Superior temporal gyrus (tissue), 1 donor: ENCODE results near the gene FMNL2.
A peak's percentile ranks its signal among the peaks of the same experiment; 100 is the strongest.

Experiments
- DNase-seq: peaks from one replicate; pipeline ENCODE4 v3.0.0-alpha.2; 2016; ENCODE audit errors: extremely low spot score

FMNL2 gene

GRCh38 chr2:152580714-152581113 is 245.7 kb downstream of the FMNL2 start:
- peak; percentile 94 for DNase-seq

- DNase-seq, result no peak
These were observed 246.4 kb downstream of the FMNL2 start for GRCh38 chr2:152581360-152581759.

DNA sequence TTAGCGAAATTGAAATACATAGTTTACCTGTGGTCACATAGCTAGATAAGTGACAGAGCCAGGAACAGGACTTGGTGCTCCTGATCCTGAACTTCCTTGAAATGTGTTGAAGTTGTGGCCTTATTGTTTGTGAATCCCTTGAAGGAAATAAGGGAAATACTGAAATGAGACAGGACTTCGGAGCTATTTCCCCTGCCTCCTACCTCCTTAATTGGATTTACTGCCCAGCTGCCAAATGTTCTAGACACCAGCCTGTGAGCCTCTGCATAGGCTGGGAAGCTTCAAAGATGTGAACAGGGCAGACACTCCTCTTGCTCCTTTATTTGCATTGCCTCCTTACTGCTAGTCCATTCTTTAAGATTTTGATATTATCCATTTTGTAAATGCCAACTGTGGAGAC is 247.1 kb downstream of the FMNL2 start:
- no peak for DNase-seq

DNA sequence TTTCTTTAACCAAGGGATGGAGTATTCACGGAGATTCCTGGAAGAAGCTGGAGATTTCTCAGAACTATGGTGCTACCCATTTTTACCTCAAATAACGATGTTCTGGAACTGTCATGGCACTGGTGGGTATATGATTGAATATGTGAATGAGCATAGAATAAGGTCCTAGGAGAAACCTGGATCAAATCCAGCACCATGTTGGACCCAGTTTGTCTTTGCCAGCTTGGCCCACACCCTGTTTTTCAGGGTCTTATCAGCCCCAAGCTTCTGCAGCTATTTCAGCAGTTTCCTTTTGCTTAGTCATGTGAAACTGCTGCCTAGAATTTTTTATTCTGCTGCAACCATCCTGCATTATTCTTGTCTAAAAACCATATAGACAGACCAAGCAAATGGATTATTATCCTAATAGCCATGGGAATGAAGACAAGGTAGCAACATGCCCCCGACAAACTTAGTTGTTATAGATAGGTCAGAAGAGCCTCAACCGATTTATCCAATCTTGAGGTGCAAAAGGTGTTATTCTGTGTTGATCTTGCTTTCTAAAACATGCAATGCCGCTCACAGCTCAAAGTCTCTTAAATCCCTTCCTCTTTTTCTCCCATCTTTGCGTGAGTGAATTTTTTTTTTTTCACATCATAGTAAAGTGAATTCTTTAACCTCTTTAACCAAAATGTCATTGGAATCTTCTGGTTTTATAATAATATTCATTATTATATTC is 248.7 kb downstream of the FMNL2 start:
- DNase-seq, result no peak

DNA sequence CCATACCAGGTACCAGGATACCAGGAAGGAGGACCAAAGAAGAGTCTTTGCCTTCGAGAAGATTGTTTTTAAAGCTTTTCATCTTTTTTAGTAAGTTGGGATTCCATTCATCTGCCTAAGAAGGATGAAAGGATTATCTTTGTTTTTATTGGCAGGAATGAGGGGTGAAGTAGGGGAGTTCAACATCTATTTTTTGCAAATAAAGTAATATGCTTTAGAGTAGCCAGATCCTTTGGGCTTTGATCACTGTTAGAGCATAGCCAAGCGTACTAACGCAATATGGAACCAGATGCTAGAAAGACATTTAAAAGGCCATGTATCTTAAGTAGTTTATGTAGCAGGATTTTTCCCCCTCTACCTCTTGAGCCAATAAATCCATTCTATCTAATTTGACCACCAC is 249.3 kb downstream of the FMNL2 start:
- DNase-seq, result no peak

DNA sequence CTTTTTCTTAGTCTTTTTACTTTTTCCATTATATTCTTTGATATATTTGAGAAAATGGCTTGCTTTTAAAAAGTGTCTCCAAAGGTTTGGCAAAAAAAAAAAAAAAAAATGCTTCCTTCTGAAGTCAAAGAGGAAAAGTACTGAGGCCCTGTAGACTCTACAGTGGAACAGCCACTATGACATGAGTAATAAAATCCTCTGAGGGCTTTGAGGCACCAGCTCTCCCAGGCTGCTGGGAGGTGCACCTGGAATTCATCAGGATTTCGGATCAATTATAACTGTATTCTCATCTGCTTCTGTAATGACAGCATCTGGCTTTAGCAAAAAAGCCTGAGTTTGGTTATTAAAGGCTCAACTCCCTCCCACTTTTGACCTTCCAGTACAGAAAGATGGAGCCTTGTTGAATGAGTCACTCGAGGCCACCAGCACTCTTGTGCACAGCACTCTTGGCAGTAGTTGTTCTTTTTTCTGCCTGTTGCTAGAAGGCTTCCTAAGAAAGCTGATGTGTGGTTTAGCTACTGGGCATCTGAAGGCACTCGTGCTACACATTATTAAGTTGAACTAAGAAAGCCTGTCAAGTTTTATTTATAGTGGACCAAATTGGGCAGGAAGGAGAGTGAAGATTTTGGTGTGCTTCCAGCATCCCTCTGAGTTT is 251.0 kb downstream of the FMNL2 start:
- no peak for DNase-seq

- no peak for DNase-seq
These were observed 252.4 kb downstream of the FMNL2 start for GRCh38 chr2:152587187-152587947.

GRCh38 chr2:152588998-152589397 is 254.0 kb downstream of the FMNL2 start:
- no peak for DNase-seq

DNA sequence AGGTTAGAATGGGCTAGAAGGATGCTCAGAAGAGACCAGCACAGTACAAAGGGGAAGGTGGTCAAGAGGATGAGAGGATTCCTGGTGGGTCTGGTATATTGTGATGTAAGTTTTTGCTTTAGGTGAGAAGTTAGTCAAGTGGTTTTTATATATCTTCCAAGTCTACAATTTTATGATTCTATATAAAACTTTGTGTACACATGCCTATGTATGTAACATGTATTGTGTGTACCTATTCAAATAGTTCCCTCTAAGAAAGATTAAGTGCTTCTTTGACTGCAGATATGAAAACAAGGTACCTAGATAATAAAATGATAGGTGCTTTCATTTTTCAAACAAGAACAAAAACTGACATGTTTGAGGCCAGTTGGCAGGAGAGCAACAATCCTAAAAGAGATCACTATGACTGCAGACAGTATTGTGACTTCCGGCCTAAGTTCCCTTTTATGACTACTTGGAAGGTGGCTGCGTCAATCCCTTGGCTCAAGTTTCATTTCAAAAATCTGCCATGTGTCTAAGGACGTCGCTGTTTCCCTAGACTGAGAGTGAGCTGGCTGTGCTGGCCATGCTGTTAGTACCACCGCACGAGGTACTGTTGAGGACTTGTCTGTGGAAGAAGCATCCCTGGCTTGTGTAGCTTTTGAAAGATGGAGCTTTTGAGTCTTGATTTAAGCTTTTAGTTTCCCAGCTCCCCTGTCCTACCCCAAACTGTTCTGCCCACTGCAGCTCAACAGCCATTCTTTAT is 259.2 kb downstream of the FMNL2 start:
- no peak for DNase-seq

GRCh38 chr2:152594792-152595191 is 259.8 kb downstream of the FMNL2 start:
- DNase-seq, result no peak

DNA sequence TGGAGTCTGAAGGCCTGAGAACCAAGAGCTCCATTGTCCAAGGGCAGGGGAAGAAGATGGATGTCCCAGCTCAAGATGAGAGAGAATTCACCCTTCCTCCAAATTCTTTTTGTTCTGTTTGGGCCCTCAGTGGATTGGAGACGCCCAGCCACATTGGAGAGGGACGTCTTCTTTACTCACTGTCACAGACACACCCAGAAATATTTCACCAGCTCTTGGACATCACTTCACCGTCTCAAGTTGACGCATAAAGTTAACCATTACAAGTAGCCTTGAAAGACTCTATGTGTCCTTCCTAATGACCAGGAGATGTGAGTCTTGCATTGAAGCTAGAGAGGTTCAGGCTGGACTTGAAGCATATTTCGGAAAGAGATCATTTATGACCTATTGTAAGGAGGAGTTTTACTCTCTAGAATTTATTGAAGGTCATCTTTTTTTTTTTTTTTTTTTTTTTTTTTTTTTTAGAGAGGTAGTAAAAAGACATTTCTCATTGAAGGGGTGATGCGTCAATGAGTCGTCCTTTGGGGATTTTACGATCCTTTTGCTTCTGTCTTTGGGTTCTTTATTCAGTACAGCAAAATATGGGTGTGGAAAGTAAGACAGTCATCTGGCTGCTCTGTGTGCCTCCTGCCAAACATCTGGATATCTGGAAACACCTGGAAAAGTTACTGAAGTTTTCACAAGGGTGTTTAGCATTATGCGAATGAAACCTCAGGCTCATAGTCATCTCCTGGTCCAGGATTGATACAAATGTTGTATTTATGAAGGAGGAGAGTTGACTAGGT is 264.2 kb downstream of the FMNL2 start:
- DNase-seq, result no peak

DNA sequence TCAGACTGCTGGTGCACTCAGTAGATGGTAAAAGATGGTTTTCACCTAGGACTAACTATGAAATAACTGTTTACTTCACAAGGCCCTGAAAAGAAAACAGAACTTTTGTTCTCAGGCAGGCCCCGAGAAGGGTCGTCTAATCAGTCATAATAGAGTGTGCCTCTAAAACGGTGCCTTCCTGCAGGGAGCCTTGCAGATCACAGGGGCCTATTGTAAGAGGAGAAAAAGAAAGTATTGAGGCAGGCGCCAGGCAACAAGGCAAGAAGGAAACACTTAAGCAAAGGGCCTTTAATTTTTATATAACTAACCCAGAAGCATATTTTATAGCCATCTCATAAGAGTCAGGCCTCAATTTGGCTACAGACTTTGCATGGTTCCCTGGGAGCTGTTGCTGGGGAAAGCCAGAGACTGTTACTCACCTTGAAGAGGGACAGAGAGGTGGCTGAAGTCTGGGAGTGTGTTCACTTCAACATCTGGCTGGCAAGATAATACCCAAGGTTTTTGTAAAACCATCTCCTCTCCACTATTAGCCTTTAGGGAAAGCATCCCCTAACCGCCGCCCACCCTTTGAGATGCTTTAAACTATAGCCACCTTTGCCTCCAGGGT is 265.2 kb downstream of the FMNL2 start:
- no peak for DNase-seq

DNA sequence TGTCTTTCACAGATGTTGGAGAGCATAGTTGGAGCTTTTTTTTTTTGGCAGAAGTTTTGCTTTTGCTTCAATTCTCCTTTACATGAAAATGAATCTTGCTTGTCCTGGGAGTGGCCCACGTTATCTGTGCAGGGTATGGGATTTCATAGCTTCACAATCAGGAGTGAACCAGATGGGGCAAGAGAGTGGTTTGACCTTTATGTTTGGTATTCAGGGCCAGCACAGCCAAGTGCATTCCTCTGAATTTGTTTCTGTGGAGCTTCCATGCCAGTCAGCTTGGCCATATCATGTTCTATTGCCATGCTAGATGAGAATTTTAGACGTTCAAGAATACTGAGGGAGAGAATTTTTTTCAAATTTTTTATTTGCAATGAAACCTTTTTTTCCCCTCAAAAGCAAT is 265.7 kb downstream of the FMNL2 start:
- no peak for DNase-seq

DNA sequence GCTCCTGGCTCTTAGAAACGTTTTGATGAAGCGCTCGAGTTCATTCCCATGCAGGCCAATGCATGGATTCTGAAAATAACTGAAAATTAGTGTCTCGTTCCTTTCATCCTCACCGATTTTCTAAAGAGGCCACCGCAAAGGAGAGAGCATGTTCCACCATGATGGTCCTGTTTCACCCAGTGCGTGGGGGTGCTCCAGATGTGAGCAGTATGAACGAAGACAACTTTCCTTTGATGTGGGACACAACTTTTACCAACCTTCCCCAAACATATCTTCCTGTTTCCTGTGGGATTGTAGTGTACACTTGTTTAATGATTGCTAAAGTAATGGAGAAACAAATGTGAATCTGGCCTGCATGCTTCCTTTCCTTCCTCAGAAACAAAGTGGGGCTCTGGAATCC is 267.8 kb downstream of the FMNL2 start:
- DNase-seq, result no peak

GRCh38 chr2:152603166-152603565 is 268.2 kb downstream of the FMNL2 start:
- DNase-seq, result no peak

DNA sequence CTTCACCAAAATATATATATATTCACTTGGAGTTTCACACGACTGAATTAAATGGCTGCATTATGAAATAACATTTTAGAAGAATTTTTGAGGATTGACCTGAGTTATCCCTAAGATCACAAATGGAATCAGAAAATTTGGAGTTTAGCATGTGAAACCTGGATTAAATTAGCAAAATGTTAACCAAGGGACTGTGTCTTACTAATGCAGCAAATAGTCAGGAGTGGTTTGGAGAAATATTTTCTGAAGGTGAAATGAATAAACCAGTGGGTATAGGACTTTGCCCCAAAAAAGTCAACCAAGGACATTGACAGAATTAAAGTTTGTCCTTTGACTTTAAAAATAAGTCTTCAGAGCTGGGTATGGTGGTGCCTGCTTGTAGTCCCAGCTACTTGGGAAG is 271.1 kb downstream of the FMNL2 start:
- no peak for DNase-seq

GRCh38 chr2:152606941-152607340 is 272.0 kb downstream of the FMNL2 start:
- peak; percentile 53 for DNase-seq

DNA sequence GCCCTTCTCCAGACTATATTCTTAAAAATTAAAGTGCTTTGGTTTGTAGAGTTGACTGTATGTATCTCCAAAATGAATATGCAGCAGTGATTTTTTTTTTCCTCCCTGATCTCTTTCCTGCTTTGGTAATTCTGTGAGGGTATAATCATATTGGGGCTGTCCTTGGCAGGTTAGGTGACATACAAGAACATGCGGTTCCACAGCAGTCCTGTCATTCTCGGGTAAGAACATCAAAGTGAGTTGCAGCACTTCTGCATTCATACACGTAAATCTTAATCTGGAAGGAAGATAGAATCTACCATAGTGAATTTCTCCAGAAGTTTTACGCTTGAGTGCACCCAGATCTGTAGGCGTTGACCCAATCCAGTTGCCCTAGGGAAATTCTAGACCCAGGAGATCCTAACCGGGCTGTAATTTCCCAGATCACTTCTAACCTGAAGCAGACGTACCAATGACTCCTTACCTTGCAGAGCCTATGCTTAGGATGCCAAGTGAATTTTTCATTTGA is 272.9 kb downstream of the FMNL2 start:
- no peak for DNase-seq

- DNase-seq, result no peak
These were observed 274.2 kb downstream of the FMNL2 start for GRCh38 chr2:152609154-152609553.

- no peak for DNase-seq
These were observed 274.7 kb downstream of the FMNL2 start for GRCh38 chr2:152609699-152610098.
